HepG2 (cell line): ENCODE results near the gene TSPAN18. TPM values are rescaled to one million over a fixed set of nuclear protein-coding genes. Genes with fewer than 3 reads are reported as not detected.

ENCODE experiments used
- ATAC-seq: fragments of 200-7000 bp; cut with Tn5 transposase; 3 replicates; pipeline ENCODE4 v1.9.1; 2020; ENCODE audit warnings: mild to moderate bottlenecking, moderate library complexity
- BruUV-seq: library from RNA; stranded (reverse); fragments of 400-500 nt; replicated peaks from 2 replicates; lab custom pipeline; 2021; lab: Mats Ljungman, UMichigan
- CTCF ChIA-PET: fragments of 300-600 bp; formaldehyde crosslinking; extraction: SDS; loops from one replicate; lab custom pipeline; 2021; ENCODE audit warnings: low total read pairs, inconsistent platforms, low intra/inter-chr PET ratio; lab: Yijun Ruan, JAX
- POLR2A ChIA-PET: fragments of 350-600 bp; sonication (Branson Sonifier 250); formaldehyde crosslinking; loops from one replicate; lab custom pipeline; 2020; ENCODE audit warnings: antibody characterized with exemption, inconsistent platforms; lab: Yijun Ruan, JAX
- DNase-seq: peaks from one replicate; pipeline ENCODE4 v3.0.0-alpha.2; 2015; ENCODE audit warnings: low spot score
- FAIRE-seq: peaks from 3 replicates; lab custom pipeline; 2011; peaks lifted over from hg19 to GRCh38; lab: Jason Lieb, UNC
- H2AFZ ChIP-seq: one replicate; pipeline ENCODE4 v1.6.1; 2011; ENCODE audit warnings: low read length, inconsistent platforms
- H3K27ac ChIP-seq: fragments of 300-600 bp; 3 replicates; pipeline ENCODE4 v1.8.0; 2011; ENCODE audit warnings: mixed run types, mild to moderate bottlenecking, mixed read lengths, low read length, inconsistent platforms; ENCODE audit not compliant: insufficient read depth; ENCODE audit errors: extremely low read length
- H3K27me3 ChIP-seq, 2 experiments: fragments of 200-600 bp in 1 of 2; 2 replicates in 1 of 2; 3 replicates in 1 of 2; pipeline versions ENCODE4 v1.6.0 to v1.8.0; 2011; ENCODE audit warnings: low read length in 2 of 2, mild to moderate bottlenecking in 2 of 2, moderate library complexity in 2 of 2, inconsistent platforms in 1 of 2; ENCODE audit not compliant: insufficient read depth in 2 of 2, control insufficient read depth in 1 of 2
- H3K36me3 ChIP-seq, 2 experiments: fragments of 200-600 bp in 1 of 2; replicated peaks in 1 of 2; 2 replicates in 1 of 2; 3 replicates in 1 of 2; pipeline versions ENCODE4 v1.5.1 to v1.8.0; 2011; ENCODE audit warnings: low read length in 2 of 2, inconsistent platforms in 1 of 2; ENCODE audit not compliant: insufficient read depth in 2 of 2, control insufficient read depth in 1 of 2
- H3K4me1 ChIP-seq: 2 replicates; pipeline ENCODE4 v1.5.1; 2012; ENCODE audit warnings: low read length, inconsistent platforms; ENCODE audit not compliant: insufficient read depth
- H3K4me2 ChIP-seq: 2 replicates; pipeline ENCODE4 v1.6.0; 2011; ENCODE audit warnings: low read depth, low read length, inconsistent platforms
- H3K4me3 ChIP-seq, 3 experiments: fragments of 200-600 bp in 1 of 3; sonication (generic), shearing (Covaris generic) in 1 of 3; replicated peaks in 1 of 3; 2 replicates each; pipeline ENCODE4 v1.5.1; 2011 to 2016; ENCODE audit warnings: low read length in 3 of 3, inconsistent platforms in 2 of 3, low read depth in 2 of 3, mild to moderate bottlenecking in 2 of 3, control low read depth in 1 of 3, mixed read lengths in 1 of 3; ENCODE audit not compliant: insufficient read depth in 1 of 3
- H3K79me2 ChIP-seq: one replicate; pipeline ENCODE4 v1.6.1; 2011; ENCODE audit warnings: low read length, inconsistent platforms; ENCODE audit not compliant: insufficient read depth
- H3K9ac ChIP-seq: 2 replicates; pipeline ENCODE4 v1.6.0; 2011; ENCODE audit warnings: mild to moderate bottlenecking, low read depth, low read length, inconsistent platforms; ENCODE audit not compliant: insufficient read depth
- H3K9me3 ChIP-seq: 2 replicates; pipeline ENCODE4 v1.5.1; 2012; ENCODE audit warnings: mild to moderate bottlenecking, low read length
- H4K20me1 ChIP-seq: 2 replicates; pipeline ENCODE4 v1.6.0; 2011; ENCODE audit warnings: inconsistent platforms, mild to moderate bottlenecking, low read length, moderate library complexity; ENCODE audit not compliant: insufficient read depth
- CBX1 ChIP-seq: IDR thresholded peaks from one replicate; pipeline ENCODE4 v1.6.1; 2016; ENCODE audit warnings: antibody characterized with exemption, low read depth
- HINFP ChIP-seq: sonication (generic); formaldehyde crosslinking; IDR thresholded peaks from 2 replicates; pipeline ENCODE4 v1.4.0; 2020; ENCODE audit warnings: low read depth, mild to moderate bottlenecking, missing genetic modification reagents
- TBX2 ChIP-seq: sonication (generic); formaldehyde crosslinking; IDR thresholded peaks from 2 replicates; pipeline ENCODE4 v1.5.0; 2020; ENCODE audit warnings: missing genetic modification reagents, mild to moderate bottlenecking, borderline replicate concordance
- ZBTB33 ChIP-seq: sonication (generic); formaldehyde crosslinking; IDR thresholded peaks from 2 replicates; pipeline ENCODE4 v1.4.0; 2020; ENCODE audit warnings: missing genetic modification reagents
- ZFP37 ChIP-seq: sonication (generic); formaldehyde crosslinking; IDR thresholded peaks from 2 replicates; pipeline ENCODE4 v1.4.0; 2020; ENCODE audit warnings: missing genetic modification reagents, borderline replicate concordance
- ZNF234 ChIP-seq: sonication (generic); formaldehyde crosslinking; conservative IDR thresholded peaks from 2 replicates; pipeline ENCODE4 v1.5.1; 2020; ENCODE audit warnings: mild to moderate bottlenecking, missing genetic modification reagents
- WGBS: methylation state at CpG from one replicate; pipeline ENCODE4 v1.1.6; 2017; ENCODE audit warnings: low lambda C conversion rate; 5-methylcytosine and 5-hydroxymethylcytosine counted together
- in situ Hi-C: cut with HindIII; loops from 2 replicates; pipeline ENCODE4 v1.10.0; 2017; ENCODE audit warnings: low pct_unique_long_range_greater_than_20kb; ENCODE audit not compliant: extremely low pct_ligation_motif_present
- intact Hi-C: fragments of 100-400 bp; cut with micrococcal nuclease; formaldehyde crosslinking; loops from one replicate; pipeline ENCODE4 v1.10.0; 2022; ENCODE audit not compliant: unreplicated experiment
- polyA plus RNA-seq, 8 experiments: library from polyadenylated mRNA; depleted of rRNA in 3 of 8; stranded (reverse) in 7 of 8; unstranded in 1 of 8; fragments of >200 nt; fragmentation: Illumina TruSeq in 4 of 8; extraction: Trizol in 4 of 8; gene quantifications; 2 replicates each; pipeline versions ENCODE4 v1.2.1 to v1.2.3, GENCODE V29; 2011 to 2016; ENCODE audit warnings: low read depth in 4 of 8, missing spikeins in 1 of 8, mixed read lengths in 1 of 8; ENCODE audit not compliant: insufficient read depth in 1 of 8
- total RNA-seq, 5 experiments: library from RNA; depleted of rRNA; stranded (reverse); fragments of >200 nt; fragmentation: Illumina TruSeq; extraction: Trizol; gene quantifications; 2 replicates each; pipeline ENCODE4 v1.2.3, GENCODE V29; 2016; ENCODE audit warnings: low read depth in 1 of 5
- TF ChIP-seq, protein P1 (sequence below), 2 experiments: sonication (generic) in 1 of 2; formaldehyde crosslinking in 1 of 2; IDR thresholded peaks; 2 replicates each; pipeline versions ENCODE4 v1.6.1 to v1.9.0; 2014 to 2022; ENCODE audit warnings: antibody characterized with exemption in 1 of 2, borderline replicate concordance in 1 of 2, inconsistent platforms in 1 of 2, low read depth in 1 of 2, missing genetic modification reagents in 1 of 2
- TF ChIP-seq, protein P2 (sequence below): IDR thresholded peaks from 2 replicates; pipeline ENCODE4 v1.6.1; 2018; ENCODE audit warnings: missing genetic modification reagents

TSPAN18 gene
- total and polyA plus RNA-seq, 2 of the 13 experiments (the other 11 are each of a cell fraction or from before 2014, with no cell fraction given) = not detected

- WGBS = 26% methylated on average over 5 of the region's 8 CpGs
- no TSS peak for BruUV-seq
- H2AFZ ChIP-seq = no peak overlapping the region
- no peak for DNase-seq
- in situ Hi-C loops = no loop called here
- no peak overlapping the region for H3K4me3 ChIP-seq
- ChIA-PET POLR2A (no interaction called here), CTCF (no interaction called here)
- ATAC-seq = no peak
- H3K9me3 ChIP-seq = no peaks in the 10 kb centered on the region
- no peaks in the 10 kb centered on the region for H3K36me3 ChIP-seq
- peaks cover 2 to 11% of the 10 kb centered on the region in 2 experiments; a peak in 2 of 5 replicates for H3K27me3 ChIP-seq
- H3K79me2 ChIP-seq = no peaks in the 10 kb centered on the region
- H4K20me1 ChIP-seq = no peaks in the 10 kb centered on the region
- no peak for FAIRE-seq
- H3K4me1 ChIP-seq = no peaks in the 10 kb centered on the region
- no peak overlapping the region for H3K4me2 ChIP-seq
- intact Hi-C loops = no loop called here
- H3K27ac ChIP-seq = no peak overlapping the region
- no peak overlapping the region for H3K9ac ChIP-seq
- TF ChIP-seq, protein P1, sequence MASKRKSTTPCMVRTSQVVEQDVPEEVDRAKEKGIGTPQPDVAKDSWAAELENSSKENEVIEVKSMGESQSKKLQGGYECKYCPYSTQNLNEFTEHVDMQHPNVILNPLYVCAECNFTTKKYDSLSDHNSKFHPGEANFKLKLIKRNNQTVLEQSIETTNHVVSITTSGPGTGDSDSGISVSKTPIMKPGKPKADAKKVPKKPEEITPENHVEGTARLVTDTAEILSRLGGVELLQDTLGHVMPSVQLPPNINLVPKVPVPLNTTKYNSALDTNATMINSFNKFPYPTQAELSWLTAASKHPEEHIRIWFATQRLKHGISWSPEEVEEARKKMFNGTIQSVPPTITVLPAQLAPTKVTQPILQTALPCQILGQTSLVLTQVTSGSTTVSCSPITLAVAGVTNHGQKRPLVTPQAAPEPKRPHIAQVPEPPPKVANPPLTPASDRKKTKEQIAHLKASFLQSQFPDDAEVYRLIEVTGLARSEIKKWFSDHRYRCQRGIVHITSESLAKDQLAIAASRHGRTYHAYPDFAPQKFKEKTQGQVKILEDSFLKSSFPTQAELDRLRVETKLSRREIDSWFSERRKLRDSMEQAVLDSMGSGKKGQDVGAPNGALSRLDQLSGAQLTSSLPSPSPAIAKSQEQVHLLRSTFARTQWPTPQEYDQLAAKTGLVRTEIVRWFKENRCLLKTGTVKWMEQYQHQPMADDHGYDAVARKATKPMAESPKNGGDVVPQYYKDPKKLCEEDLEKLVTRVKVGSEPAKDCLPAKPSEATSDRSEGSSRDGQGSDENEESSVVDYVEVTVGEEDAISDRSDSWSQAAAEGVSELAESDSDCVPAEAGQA (IDR thresholded peaks at IDR 0.05; ENCODE audit: low read depth) = no peak
- TF ChIP-seq, protein P1 (CRISPR knock-in tag; IDR thresholded peaks at IDR 0.05; ENCODE audit: borderline replicate concordance) = no peak
- TF ChIP-seq, protein P2, sequence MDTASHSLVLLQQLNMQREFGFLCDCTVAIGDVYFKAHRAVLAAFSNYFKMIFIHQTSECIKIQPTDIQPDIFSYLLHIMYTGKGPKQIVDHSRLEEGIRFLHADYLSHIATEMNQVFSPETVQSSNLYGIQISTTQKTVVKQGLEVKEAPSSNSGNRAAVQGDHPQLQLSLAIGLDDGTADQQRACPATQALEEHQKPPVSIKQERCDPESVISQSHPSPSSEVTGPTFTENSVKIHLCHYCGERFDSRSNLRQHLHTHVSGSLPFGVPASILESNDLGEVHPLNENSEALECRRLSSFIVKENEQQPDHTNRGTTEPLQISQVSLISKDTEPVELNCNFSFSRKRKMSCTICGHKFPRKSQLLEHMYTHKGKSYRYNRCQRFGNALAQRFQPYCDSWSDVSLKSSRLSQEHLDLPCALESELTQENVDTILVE (CRISPR knock-in tag) = no peak
- no peak for TF ChIP-seq TBX2 (CRISPR knock-in tag)
- TF ChIP-seq ZFP37 = no peak
- TF ChIP-seq CBX1 = no peak
- TF ChIP-seq ZBTB33 (CRISPR knock-in tag) = no peak
- no peak for TF ChIP-seq ZNF234 (CRISPR knock-in tag)
- no peak for TF ChIP-seq HINFP (CRISPR knock-in tag)
Measured at GRCh38 chr11:44797886-44798606, 71.3 kb downstream of the TSPAN18 start.
